GM18909 (cell line): ENCODE results near the gene SH3BGRL2.
"Not testable (repeated sequence)": the region's sequence is repeated elsewhere in the genome, so short reads cannot be mapped to it uniquely, and the experiment has no call there.

Experiments
- ATAC-seq: cut with Tn5 transposase; IDR thresholded peaks from one replicate; pipeline ENCODE4 v1.9.1; 2021; ENCODE audit warnings: mild to moderate bottlenecking; ENCODE audit not compliant: unreplicated experiment, poor library complexity

SH3BGRL2 gene

GRCh38 chr6:79646561-79646960, 15.4 kb downstream of the SH3BGRL2 start:
- no peak for ATAC-seq

- ATAC-seq: no peak
These were observed 16.6 kb downstream of the SH3BGRL2 start for GRCh38 chr6:79647741-79648140.

- ATAC-seq: no peak
These were observed 17.2 kb downstream of the SH3BGRL2 start for GRCh38 chr6:79648328-79648727.

GRCh38 chr6:79649016-79649415, 17.9 kb downstream of the SH3BGRL2 start:
- no peak for ATAC-seq

GRCh38 chr6:79650950-79651349, 19.8 kb downstream of the SH3BGRL2 start:
- no peak for ATAC-seq

- ATAC-seq: no peak
These were observed 25.0 kb downstream of the SH3BGRL2 start for GRCh38 chr6:79656134-79656533.

GRCh38 chr6:79657238-79657637, 26.1 kb downstream of the SH3BGRL2 start:
- ATAC-seq: no peak

GRCh38 chr6:79663655-79664054, 32.5 kb downstream of the SH3BGRL2 start:
- ATAC-seq: not testable (repeated sequence)

- ATAC-seq: no peak
These were observed 34.8 kb downstream of the SH3BGRL2 start for GRCh38 chr6:79665725-79666551.

- ATAC-seq: no peak
These were observed 35.5 kb downstream of the SH3BGRL2 start for GRCh38 chr6:79666634-79667033.

- ATAC-seq: no peak
These were observed 37.3 kb downstream of the SH3BGRL2 start for GRCh38 chr6:79668381-79668780.

- no peak for ATAC-seq
These were observed 38.6 kb downstream of the SH3BGRL2 start for GRCh38 chr6:79669766-79670165.

- ATAC-seq: no peak
These were observed 39.7 kb downstream of the SH3BGRL2 start for GRCh38 chr6:79670789-79671188.

- ATAC-seq: no peak
These were observed 40.6 kb downstream of the SH3BGRL2 start for GRCh38 chr6:79671600-79672266.

GRCh38 chr6:79672631-79673111, 41.5 kb downstream of the SH3BGRL2 start:
- no peak for ATAC-seq

- ATAC-seq: no peak
These were observed 42.8 kb downstream of the SH3BGRL2 start for GRCh38 chr6:79673947-79674346.

GRCh38 chr6:79676785-79677736, 45.9 kb downstream of the SH3BGRL2 start:
- no peak for ATAC-seq

GRCh38 chr6:79682682-79683081, 51.6 kb downstream of the SH3BGRL2 start:
- ATAC-seq: not testable (repeated sequence)

- ATAC-seq: no peak
These were observed 53.7 kb downstream of the SH3BGRL2 start for GRCh38 chr6:79684876-79685275.

- ATAC-seq: no peak
These were observed 55.7 kb downstream of the SH3BGRL2 start for GRCh38 chr6:79686707-79687309.
